ENCODE measurements around the gene SNRPE.

Gene SNRPE

GRCh38 chr1:203842559-203842876 is 18.9 kb upstream of the SNRPE start (continued):
- TF ChIP-seq ZFP3 (tag by site-specific recombination; IDR thresholded peaks at IDR 0.05; ENCODE audit: low read depth) (no peak), ZNF311 (tag by site-specific recombination; IDR thresholded peaks at IDR 0.05; ENCODE audit: borderline replicate concordance) (no peak), KLF10 (tag by site-specific recombination; IDR thresholded peaks at IDR 0.05) (no peak), KLF8 (tag by site-specific recombination; IDR thresholded peaks at IDR 0.05) (no peak), ZNF18 (tag by site-specific recombination; IDR thresholded peaks at IDR 0.05) (no peak), ZBTB11 (tag by site-specific recombination; conservative IDR thresholded peaks at IDR 0.05; ENCODE audit: low read depth) (no peak), BCL11B (tag by site-specific recombination; IDR thresholded peaks at IDR 0.05; ENCODE audit: low read depth) (no peak), ZSCAN30 (tag by site-specific recombination; IDR thresholded peaks at IDR 0.05) (no peak)

GRCh38 chr1:203843435-203843834 is 18.0 kb upstream of the SNRPE start:
- POLR2A ChIA-PET = no interaction called here
- Histone ChIP-seq H3K4me3 (ENCODE audit: low read depth, low read length) (no peak overlapping the region), H3K4me1 (ENCODE audit: control insufficient read depth, insufficient read depth, low read length) (no peaks in the 10 kb centered on the region), H3K36me3 (ENCODE audit: control insufficient read depth in 2 of 2, insufficient read depth in 1 of 2, low read length in 2 of 2) (peaks cover 67 to 78% of the 10 kb centered on the region in 2 experiments), H3K9me3 (ENCODE audit: control insufficient read depth, insufficient read depth, low read depth, low read length) (no peaks in the 10 kb centered on the region), H3K27ac (ENCODE audit: extremely low read depth, low read depth, low read length) (no peak overlapping the region)
- CTCF ChIA-PET = no interaction called here
- no peak for TF ChIP-seq ZNF391 (tag by site-specific recombination; IDR thresholded peaks at IDR 0.05; ENCODE audit: borderline replicate concordance, low read depth)
- no peak for TF ChIP-seq PRDM1 (tag by site-specific recombination; IDR thresholded peaks at IDR 0.05)
- TF ChIP-seq ZBTB6 (tag by site-specific recombination; IDR thresholded peaks at IDR 0.05) = no peak
- TF ChIP-seq ATF2 (tag by site-specific recombination; IDR thresholded peaks at IDR 0.05; ENCODE audit: low read depth) = no peak
- TF ChIP-seq ZBTB20 (tag by site-specific recombination; IDR thresholded peaks at IDR 0.05) = no peak
- TF ChIP-seq ZNF645 (tag by site-specific recombination; IDR thresholded peaks at IDR 0.05) = no peak
- TF ChIP-seq ZNF292 (tag by site-specific recombination; IDR thresholded peaks at IDR 0.05; ENCODE audit: borderline replicate concordance, low read depth) = no peak
- TF ChIP-seq MEIS1 (CRISPR knock-in tag; IDR thresholded peaks at IDR 0.05; ENCODE audit: borderline replicate concordance) = no peak
- no peak for TF ChIP-seq TSHZ1 (tag by site-specific recombination; IDR thresholded peaks at IDR 0.05; ENCODE audit: borderline replicate concordance)
- no peak for TF ChIP-seq ZNF184 (tag by site-specific recombination; IDR thresholded peaks at IDR 0.05)
- TF ChIP-seq ZNF341 (tag by site-specific recombination; IDR thresholded peaks at IDR 0.05; ENCODE audit: low read depth) = no peak
- no peak for TF ChIP-seq GLIS2 (tag by site-specific recombination; IDR thresholded peaks at IDR 0.05)
- TF ChIP-seq ZNF280C (tag by site-specific recombination; IDR thresholded peaks at IDR 0.05) = no peak

Data from HEK293 (cell line).